Vagina (tissue), 2 donors: ENCODE measurements around the gene IFT80. TPM values are rescaled to one million over a fixed set of nuclear protein-coding genes. Genes with fewer than 3 reads are reported as not detected.

Source experiments
- DNase-seq, 2 donors: peaks; one replicate each; pipeline ENCODE4 v3.0.0-alpha.2; 2017; ENCODE audit errors: extremely low spot score in 2 of 2
- H3K27ac ChIP-seq: fragments of 200-600 bp; sonication (generic); one replicate; pipeline ENCODE4 v1.5.1; 2019
- H3K27me3 ChIP-seq: fragments of 200-600 bp; sonication (generic); one replicate; pipeline ENCODE4 v1.5.1; 2019
- H3K36me3 ChIP-seq, 2 donors: fragments of 200-600 bp; sonication (generic); one replicate each; pipeline ENCODE4 v1.5.1; 2017 to 2019
- H3K4me1 ChIP-seq: fragments of 200-600 bp; sonication (generic); one replicate; pipeline ENCODE4 v1.5.1; 2019
- H3K4me3 ChIP-seq, 2 donors: fragments of 200-600 bp; sonication (generic); 1 replicate in 1 of 2; 2 replicates in 1 of 2; pipeline ENCODE4 v1.5.1; 2016 to 2019
- H3K9me3 ChIP-seq: fragments of 200-600 bp; sonication (generic); one replicate; pipeline ENCODE4 v1.5.1; 2019
- POLR2A ChIP-seq, 2 donors: fragments of 450-650 bp; IDR thresholded peaks; one replicate each; pipeline ENCODE4 v1.6.1; 2017; ENCODE audit warnings: antibody characterized with exemption in 2 of 2, mild to moderate bottlenecking in 2 of 2, moderate library complexity in 2 of 2
- POLR2AphosphoS5 ChIP-seq, 2 donors: sonication (generic); formaldehyde crosslinking; IDR thresholded peaks; one replicate each; pipeline ENCODE4 v1.9.0; 2017; ENCODE audit warnings: antibody characterized with exemption in 2 of 2, mild to moderate bottlenecking in 2 of 2, low read depth in 1 of 2; ENCODE audit not compliant: insufficient read depth in 1 of 2
- intact Hi-C: fragments of 100-400 bp; cut with DNase I; formaldehyde crosslinking; loops from one replicate; pipeline ENCODE4 v1.15.1; 2023
- total RNA-seq: library from RNA; depleted of rRNA; stranded (reverse); fragments of >200 nt; gene quantifications from one replicate; pipeline ENCODE4 v1.2.3, GENCODE V29; 2016
- TF ChIP-seq, protein P1 (sequence below), 3 experiments: fragments of 450-650 bp in 2 of 3; fragments of 200-600 bp in 1 of 3; sonication (generic) in 1 of 3; IDR thresholded peaks; one replicate each; pipeline ENCODE4 v1.5.1; 2017 to 2019; ENCODE audit warnings: antibody characterized with exemption in 3 of 3, mild to moderate bottlenecking in 2 of 3, moderate library complexity in 2 of 3

The IFT80 gene
- total RNA-seq, 1 donor from 2014 or later = 8.3 TPM

DNA sequence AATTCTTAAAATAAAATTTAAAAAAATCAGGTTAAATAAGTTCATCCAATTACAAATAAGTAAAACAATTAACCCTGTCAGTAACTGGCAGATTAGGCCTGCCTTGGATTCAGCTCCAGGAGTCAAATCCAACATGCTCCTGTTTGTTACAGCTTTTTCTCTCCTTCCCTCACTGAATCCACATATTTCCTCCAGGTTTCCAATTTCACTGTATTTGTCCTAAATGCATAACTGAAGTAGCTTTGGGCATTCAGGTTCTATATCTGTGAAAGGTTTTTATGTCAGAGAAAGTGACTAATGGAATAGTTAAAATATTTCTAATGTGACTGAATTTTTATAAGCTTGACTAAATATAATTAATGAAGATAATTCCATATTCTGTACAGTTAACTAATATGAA lies 79.7 kb downstream of the IFT80 start:
- intact Hi-C loops = no loop called here
- Histone ChIP-seq H3K9me3 (no peaks in the 10 kb centered on the region), H3K4me3 (no peak overlapping the region), H3K27ac (no peak overlapping the region), H3K36me3 (no peaks in the 10 kb centered on the region), H3K4me1 (no peaks in the 10 kb centered on the region), H3K27me3 (no peaks in the 10 kb centered on the region)
- DNase-seq = no peak
- TF ChIP-seq POLR2AphosphoS5 (IDR thresholded peaks at IDR 0.05; ENCODE audit: insufficient read depth in 1 of 2, low read depth in 1 of 2) (no peak), POLR2A (IDR thresholded peaks at IDR 0.05) (no peak)
- TF ChIP-seq, protein P1, sequence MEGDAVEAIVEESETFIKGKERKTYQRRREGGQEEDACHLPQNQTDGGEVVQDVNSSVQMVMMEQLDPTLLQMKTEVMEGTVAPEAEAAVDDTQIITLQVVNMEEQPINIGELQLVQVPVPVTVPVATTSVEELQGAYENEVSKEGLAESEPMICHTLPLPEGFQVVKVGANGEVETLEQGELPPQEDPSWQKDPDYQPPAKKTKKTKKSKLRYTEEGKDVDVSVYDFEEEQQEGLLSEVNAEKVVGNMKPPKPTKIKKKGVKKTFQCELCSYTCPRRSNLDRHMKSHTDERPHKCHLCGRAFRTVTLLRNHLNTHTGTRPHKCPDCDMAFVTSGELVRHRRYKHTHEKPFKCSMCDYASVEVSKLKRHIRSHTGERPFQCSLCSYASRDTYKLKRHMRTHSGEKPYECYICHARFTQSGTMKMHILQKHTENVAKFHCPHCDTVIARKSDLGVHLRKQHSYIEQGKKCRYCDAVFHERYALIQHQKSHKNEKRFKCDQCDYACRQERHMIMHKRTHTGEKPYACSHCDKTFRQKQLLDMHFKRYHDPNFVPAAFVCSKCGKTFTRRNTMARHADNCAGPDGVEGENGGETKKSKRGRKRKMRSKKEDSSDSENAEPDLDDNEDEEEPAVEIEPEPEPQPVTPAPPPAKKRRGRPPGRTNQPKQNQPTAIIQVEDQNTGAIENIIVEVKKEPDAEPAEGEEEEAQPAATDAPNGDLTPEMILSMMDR (IDR thresholded peaks at IDR 0.05) = no peak

DNA sequence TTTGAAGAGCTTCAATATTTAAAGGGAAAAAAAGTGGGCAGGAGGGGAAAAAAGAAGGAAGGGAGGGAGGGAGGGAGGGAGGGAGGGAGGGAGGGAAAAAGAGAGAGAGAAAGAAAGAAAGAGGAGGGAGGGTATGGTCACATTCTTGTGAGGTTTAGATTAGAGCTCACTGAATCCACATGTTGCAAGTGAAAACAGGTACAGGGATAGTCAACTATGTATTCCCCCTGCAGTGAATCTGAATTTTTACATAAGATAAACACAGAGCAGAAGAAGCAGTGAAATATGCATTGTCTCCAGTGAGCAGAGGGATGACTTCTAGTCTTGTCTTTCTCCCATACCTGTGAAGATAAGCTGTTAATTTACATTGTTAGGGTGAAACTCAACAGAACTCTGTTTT lies 84.0 kb downstream of the IFT80 start:
- intact Hi-C loops = no loop called here
- H3K4me3 ChIP-seq = no peak overlapping the region
- no peak for TF ChIP-seq POLR2A (IDR thresholded peaks at IDR 0.05)
- TF ChIP-seq, protein P1 (IDR thresholded peaks at IDR 0.05) = no peak
- TF ChIP-seq POLR2AphosphoS5 (IDR thresholded peaks at IDR 0.05; ENCODE audit: insufficient read depth in 1 of 2, low read depth in 1 of 2) = no peak

DNA sequence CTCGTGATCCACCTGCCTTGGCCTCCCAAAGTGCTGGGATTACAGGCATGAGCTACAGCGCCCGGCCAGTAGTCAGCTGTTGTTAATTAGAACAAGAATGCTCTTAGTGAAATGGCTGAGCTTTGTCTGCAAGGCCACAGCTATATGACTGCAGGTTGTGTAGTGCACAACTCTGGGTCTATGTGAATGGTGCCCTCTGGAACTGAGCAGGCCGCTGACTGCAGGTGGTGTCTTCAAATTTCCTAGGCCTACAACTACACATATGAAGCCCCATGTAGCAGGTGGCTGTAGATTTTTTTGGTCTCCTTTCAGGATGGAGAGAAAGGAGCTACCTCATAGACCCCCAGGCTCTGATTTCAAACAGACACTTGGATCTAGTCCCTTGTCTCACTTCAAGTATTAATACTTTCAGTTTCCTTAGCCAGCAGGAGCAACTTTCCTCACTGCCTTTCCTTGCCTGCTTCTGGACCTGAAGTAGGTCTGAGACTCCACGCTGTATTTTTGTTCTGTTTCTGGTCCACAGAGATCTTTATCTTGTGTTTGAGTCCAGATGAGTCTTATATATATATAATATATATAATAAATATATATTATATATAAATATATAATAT lies 86.9 kb downstream of the IFT80 start:
- TF ChIP-seq POLR2AphosphoS5 (IDR thresholded peaks at IDR 0.05; ENCODE audit: insufficient read depth in 1 of 2, low read depth in 1 of 2) (no peak), POLR2A (IDR thresholded peaks at IDR 0.05) (no peak)
- Histone ChIP-seq H3K4me1 (no peaks in the 10 kb centered on the region), H3K27ac (no peak overlapping the region), H3K27me3 (no peaks in the 10 kb centered on the region), H3K4me3 (no peak overlapping the region), H3K9me3 (no peaks in the 10 kb centered on the region), H3K36me3 (no peaks in the 10 kb centered on the region)
- no peak for DNase-seq
- intact Hi-C loops = no loop called here

More for the DNA sequence above, 84.0 kb downstream of the IFT80 start:
- Histone ChIP-seq H3K9me3 (no peaks in the 10 kb centered on the region), H3K27ac (no peak overlapping the region), H3K27me3 (no peaks in the 10 kb centered on the region), H3K4me1 (no peaks in the 10 kb centered on the region), H3K36me3 (no peaks in the 10 kb centered on the region)
- DNase-seq = no peak

DNA sequence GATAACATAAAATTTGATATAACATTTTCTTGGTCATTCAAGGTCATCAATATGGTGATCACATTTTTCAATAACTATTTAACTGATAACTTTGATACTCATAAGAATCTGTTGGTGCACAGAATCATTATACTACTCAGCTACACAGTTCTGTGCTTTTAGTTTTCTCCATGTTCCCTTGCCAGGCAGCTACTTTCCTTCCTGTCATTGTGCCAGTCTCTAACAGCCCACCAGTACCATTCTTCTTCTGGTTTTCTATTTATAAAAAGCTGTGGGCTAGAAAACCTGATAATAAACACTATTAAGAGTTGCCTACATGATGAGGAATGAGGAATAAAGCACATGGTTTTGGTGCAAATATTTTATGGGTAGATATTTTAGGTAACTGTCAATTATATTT lies 96.2 kb downstream of the IFT80 start:
- Histone ChIP-seq H3K4me3 (no peak overlapping the region), H3K9me3 (no peaks in the 10 kb centered on the region), H3K36me3 (no peaks in the 10 kb centered on the region), H3K27ac (no peak overlapping the region), H3K27me3 (no peaks in the 10 kb centered on the region), H3K4me1 (no peaks in the 10 kb centered on the region)
- intact Hi-C loops = no loop called here
- no peak for TF ChIP-seq POLR2AphosphoS5 (IDR thresholded peaks at IDR 0.05; ENCODE audit: insufficient read depth in 1 of 2, low read depth in 1 of 2)
- no peak for TF ChIP-seq POLR2A (IDR thresholded peaks at IDR 0.05)
- TF ChIP-seq, protein P1 (IDR thresholded peaks at IDR 0.05) = no peak
- DNase-seq = no peak

DNA sequence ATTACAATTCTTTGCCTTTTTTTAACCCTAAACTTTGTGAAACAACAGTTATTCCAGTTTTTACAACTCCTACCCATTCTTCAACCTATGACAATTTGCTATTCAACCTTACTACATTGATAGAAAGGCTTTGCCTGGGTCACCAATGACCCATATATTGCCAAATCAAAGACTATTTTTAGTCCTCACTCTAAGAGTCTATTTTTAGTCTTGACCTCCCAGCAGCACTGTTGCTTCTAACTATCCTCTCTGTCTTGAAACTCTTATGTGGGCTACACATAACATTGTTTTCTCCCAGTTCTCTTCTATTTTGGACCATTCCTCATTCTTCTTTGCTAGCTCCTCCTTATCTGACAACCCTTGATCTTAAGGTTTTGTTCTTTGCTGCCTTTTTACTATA lies 102.4 kb downstream of the IFT80 start:
- H3K4me3 ChIP-seq = no peak overlapping the region
- no peaks in the 10 kb centered on the region for H3K36me3 ChIP-seq
- H3K9me3 ChIP-seq = no peaks in the 10 kb centered on the region
- H3K27me3 ChIP-seq = no peaks in the 10 kb centered on the region
- no peak for DNase-seq
- TF ChIP-seq POLR2A (IDR thresholded peaks at IDR 0.05) = no peak
- no peak for TF ChIP-seq POLR2AphosphoS5 (IDR thresholded peaks at IDR 0.05; ENCODE audit: insufficient read depth in 1 of 2, low read depth in 1 of 2)
- TF ChIP-seq, protein P1 (IDR thresholded peaks at IDR 0.05) = no peak
- intact Hi-C loops = no loop called here
- no peak overlapping the region for H3K27ac ChIP-seq
- no peaks in the 10 kb centered on the region for H3K4me1 ChIP-seq
